GM21737 (cell line): ENCODE results near the gene ZNF532.

ENCODE experiments used
- ATAC-seq: cut with Tn5 transposase; IDR thresholded peaks from one replicate; pipeline ENCODE4 v1.9.1; 2021; ENCODE audit warnings: mild to moderate bottlenecking, moderate library complexity; ENCODE audit not compliant: unreplicated experiment

ZNF532 gene

DNA sequence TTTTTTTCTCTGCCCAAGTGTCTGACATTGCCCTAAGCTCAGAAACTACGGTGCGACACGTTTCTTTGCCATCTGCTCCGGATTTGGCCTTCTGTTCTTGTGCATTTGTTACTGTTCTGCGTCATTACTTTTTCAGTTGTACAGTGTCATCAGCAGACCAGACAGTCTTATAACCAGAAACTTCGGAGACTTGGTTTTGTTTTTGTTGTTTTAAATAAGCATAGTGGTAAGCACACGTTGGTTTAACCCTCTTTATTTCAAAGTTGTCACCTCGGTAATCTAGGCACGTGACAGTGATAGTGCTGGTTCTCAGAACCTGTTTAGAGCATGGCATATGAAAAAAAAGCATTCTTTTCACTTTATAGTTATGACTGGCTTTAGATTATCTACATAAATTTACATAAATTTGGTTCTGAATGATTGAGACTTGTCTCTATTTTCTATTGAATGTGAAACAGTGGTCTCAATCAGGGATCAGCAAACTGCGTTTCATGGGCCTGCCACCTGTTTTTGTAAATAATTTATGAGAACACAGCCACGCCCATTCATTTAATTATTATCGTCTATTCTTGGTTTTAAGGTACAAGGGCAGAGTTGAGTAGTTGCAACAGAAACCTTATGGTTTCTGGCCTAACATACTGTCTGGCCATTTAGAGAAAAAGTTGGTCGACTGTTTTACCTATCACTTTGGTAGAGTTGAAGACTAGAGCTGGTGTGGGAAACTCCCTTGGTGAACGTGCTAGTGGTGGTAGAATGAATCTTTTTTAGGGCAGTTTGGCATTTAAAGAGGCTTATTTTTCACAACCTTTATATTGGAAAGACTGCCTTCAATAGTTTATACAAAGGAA is 106.5 kb downstream of the ZNF532 start:
- ATAC-seq = peak; percentile 81

DNA sequence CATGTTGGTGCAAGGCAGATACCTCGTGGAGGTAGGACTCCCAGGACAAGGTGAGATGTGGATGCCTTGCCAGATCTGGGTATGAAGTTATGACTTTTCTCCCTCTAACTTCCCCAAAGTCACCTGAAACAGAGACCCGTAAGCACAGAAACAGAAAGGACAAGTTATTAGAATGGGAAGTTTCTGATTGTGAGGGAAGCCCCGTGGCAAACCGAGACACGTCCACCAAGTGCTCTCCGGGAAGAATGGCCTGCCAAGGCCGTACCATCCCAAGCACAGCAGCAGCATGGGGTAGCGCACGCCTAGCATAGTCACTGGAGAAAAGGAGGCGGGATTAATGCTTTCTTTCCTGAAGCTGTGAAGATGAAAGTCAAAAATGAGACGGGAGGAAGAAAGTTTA is 110.6 kb downstream of the ZNF532 start:
- no peak for ATAC-seq

DNA sequence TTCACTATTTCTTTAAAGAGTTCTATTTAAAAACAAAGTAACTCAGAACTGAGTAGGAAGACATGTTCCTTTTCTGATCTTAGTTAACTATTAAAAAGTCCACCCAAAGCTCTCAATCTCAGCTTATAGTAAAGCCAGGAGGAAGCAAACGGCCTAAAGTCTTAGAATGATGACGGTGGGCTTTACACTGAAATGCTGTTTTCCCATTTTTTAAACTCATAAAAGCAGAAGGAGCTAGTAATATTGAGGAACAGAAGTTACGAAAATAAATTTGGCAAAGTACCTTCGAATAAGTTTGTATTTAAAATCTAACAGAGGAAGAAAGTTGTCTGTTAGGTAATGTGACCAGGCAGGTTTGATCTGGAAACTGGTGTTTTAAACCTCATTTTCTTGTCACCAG is 111.1 kb downstream of the ZNF532 start:
- ATAC-seq = no peak

DNA sequence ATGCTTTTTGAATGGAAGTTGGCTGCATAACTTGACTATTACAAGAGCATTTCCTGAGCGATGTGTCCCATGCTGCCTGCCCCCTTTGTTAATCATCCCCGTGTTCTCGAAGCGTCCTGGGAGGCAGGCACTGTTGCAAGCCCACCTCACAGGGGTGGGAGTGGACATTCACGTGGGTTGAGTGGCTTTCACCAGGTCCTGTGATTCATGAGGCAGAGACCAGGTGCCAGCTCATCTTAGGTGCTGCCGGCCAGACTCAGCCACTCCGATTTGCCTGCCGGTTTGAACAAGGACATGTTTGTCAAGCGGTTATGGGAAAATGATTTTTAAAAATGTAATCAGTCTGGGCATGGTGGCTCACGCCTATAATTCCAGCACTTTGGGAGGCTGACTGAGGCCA is 112.5 kb downstream of the ZNF532 start:
- ATAC-seq = no peak

DNA sequence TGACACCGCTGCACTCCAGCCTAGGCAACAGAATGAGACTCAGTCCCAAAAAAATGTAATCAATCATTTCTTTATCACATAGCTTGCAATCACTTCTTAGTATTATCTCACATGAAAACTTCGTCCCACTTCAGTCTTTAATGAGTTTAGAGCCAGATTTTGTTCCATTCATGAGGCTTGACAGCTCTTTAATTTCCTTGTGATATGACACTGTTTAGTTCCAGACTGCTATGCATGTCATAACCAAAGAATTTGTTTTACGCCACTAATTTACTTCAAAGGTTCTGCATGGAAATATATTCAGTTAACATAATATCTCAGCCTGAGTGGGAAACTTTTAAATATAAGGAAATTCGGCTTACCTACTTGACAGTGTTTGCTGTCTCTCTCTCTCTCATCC is 113.1 kb downstream of the ZNF532 start:
- ATAC-seq = no peak

DNA sequence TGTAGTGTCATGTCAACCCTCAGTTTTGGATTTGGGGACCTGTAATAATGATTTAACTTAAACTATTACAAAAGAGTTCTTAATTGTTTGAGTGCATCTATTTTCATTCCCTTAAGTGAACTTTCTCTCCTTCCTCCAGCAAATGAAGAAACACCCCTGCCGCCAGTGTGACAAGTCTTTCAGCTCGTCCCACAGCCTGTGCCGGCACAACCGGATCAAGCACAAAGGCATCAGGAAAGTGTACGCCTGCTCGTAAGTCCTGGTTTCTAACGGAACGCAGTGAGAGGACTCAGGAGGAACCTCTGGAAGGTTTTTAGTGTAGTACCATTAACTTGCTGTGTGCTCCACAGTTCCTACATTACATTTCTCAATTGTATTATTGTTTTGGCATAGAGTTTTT is 114.2 kb downstream of the ZNF532 start:
- ATAC-seq = no peak

DNA sequence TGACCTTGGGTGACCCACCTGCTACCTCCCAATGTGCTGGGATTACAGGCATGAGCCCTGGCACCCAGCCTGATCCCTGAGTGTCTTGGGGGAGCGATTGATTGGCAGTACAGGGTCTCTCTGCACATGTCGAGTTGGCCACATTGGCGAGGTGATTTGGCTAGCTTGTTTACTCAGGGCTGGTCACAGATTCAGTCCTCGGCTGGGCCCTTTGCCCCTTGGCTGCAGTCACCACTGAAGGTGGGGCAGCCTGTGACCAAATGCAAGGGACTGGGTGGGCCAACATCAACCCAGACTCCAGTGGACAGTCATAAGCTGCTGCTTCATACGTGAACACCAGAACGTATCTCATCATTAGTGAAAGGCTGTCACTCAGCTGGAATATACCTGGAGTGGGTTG is 114.9 kb downstream of the ZNF532 start:
- ATAC-seq = no peak

DNA sequence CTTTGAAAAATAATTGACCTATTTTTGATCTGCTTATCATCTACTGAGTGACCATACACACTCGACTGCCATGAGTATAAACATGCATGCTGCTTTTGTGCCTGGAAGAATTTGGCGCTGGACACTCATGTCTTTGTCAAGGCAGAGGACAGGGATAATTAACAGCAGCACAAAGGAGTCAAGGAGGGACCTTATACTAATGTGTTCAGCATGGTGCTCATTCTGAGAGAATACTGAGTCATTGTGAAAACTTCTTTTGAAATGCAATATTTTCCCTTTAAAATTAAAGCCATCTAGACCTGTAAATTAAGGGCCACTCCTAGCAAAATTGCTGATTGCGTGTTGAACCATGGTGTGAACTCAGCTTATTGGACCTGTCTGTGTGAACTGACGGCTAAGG is 116.3 kb downstream of the ZNF532 start:
- no peak for ATAC-seq

DNA sequence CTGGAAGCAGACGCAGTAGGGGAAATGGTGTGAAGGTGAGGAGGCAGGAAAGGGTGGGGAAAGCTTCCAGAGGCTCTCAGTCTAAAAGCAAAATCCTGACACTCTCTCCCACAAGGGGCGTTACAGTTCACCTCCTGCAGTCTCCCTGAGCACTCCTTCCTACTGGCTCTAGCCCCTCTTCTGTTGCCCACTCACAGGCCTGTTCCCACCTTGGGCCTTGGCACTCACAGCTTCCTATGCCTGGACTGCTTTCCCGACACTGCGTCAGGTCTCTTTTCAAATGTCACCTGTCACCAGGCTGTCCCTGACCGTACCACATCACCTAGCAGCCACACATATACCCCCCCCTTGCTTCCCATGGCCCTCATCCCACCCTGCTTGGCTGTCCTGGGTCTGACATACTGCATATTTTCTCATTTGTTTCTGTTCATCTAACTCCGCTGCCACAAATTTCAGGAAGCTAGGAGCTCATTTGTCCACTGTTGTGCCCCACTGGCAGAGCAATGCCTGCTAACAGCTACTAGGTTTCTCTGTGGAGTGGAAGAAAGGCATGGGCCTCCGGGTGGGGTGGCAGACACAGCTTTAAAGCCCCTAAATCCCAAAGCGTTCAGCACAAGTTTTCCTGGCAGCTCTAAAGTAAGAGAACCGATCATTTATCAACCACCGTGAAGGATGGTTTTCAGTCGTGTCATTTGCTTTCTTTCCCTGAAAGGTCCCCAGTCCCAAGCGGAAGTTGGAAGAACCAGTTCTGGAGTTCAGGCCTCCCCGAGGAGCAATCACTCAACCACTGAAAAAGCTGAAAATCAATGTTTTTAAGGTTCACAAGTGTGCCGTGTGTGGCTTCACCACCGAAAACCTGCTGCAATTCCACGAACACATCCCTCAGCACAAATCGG is 118.8 kb downstream of the ZNF532 start:
- no peak for ATAC-seq

DNA sequence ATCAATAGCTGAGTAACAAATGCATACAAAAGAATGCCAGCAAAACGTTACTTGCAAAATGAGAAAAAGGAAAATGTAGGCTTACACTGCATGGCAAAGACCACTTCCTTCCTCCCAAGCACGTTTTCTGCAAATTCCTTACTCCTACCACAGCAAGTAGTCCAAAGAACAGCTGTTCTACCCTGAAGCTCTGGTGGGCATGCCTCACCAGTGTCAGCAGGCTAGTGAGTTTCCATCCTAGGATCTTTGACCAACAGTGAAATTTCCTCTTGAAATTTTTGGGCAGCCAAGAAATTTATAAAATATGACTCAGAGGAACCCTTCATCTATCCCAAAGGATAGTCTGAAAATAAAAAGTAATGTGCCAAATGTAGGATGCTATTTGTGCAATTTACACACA is 123.9 kb downstream of the ZNF532 start:
- no peak for ATAC-seq

DNA sequence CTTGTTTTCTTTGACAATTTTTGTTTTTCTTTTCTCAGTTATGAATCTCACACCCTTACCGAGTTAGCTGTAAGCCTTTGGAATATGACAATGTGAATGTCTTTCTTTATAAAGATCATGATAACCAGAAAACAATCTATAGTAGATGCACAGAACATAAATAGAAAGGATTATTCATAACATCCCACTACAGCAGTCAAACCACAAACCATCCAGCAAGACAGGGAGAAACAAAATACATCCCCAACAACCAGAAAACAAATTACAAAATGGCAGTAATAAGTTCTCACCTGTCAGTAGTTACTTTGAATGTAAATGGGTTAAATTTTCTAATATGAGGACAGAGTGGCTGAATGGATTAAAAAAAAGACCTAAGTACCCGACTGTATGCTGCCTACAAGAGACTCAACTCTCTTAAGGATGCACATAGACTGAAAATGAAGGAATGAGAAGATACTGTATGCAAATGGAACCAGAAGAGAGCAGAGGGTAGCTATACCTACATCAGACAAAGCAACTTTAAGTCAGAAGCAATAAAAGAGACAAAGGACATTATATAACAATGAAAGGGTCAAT is 124.6 kb downstream of the ZNF532 start:
- ATAC-seq = no peak

DNA sequence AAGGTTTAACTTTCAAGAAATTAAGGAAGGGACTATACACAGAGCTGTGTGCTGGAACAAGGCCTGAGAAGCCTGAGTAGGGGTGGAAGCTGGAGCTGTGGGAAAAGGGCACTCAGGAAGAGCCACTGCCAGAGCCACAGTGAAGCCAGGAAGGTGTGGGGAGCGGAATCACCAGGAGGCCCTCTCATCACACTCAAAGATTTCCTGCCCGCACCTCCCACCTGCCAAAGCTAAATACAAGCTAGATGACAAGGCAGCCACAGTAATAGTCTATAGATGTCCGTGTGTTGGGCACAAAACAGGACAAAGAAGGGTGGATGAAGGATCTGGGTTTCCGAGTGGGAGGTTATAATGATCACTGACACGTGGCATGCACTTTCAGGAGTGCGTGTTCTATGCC is 126.0 kb downstream of the ZNF532 start:
- no peak for ATAC-seq

DNA sequence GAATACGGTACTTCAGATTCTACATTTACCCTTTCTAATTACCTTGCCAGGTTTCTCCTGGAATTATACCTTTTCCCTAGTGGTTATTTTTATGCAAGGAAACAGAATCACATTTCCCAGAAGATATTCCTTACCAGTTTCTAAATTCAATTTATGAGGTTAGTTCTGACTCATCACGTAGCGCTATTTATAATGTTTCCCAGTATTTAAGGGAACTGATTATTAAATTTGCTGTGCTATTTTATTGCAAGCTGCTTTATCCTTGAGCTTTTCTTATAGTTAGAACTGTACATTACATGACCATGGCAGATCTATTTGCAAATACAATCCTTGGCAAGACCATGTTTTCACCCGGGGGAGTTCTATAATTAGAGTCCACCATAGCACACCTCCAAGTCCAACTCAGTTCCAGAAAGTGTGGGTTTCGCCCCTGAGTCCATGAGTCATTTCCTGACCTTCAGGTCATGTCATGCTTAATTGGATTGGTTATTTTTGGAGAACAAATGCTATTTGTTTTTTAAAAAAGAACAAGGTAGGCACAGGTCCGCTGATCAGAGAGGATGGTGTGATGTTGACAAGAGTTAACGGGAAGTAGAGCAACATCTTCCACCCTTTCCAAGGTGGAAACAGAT is 126.6 kb downstream of the ZNF532 start:
- peak; percentile 77 for ATAC-seq

DNA sequence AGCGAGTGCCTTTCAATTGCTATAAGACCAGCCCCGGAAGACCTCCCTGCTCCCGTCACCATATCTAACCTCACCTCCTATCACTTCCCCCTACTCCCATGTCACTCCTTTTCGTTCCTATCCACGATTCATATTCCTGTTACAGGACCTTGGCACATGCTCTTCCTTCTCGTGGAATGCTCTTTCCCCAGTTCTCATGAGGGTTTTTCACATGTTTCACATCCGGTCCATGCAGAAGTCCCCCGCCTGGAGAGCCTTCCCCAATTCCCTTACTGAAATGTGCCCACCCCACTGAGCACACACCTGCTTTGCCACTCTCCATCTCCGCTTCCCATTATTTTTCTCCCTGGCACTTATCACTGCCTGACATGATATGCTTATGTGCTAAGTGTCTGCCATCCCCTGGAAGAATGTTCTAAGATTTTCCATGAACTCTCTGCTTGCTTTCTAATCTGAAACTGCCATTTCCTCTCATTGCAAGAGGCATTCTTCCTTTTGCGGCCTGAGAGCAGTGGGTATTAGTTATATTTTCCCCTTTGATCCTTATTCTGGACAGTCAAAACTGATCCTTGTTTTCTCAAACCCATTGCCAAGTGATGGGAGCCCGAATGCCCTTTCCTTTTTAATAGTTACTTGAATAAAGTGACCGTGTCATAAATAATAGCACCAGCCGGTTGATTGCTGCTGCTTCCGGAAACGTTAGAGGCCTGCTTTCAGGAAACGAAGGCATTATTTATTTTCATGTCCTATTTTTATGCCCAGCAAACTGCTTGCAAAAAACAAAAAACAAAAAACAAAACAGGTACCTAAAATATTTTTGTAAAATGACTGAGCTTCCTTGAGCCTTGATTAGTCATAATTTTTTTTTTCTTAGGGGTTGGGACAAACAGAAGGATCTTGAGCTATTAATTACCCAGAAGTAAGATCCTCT is 127.9 kb downstream of the ZNF532 start:
- no peak for ATAC-seq

DNA sequence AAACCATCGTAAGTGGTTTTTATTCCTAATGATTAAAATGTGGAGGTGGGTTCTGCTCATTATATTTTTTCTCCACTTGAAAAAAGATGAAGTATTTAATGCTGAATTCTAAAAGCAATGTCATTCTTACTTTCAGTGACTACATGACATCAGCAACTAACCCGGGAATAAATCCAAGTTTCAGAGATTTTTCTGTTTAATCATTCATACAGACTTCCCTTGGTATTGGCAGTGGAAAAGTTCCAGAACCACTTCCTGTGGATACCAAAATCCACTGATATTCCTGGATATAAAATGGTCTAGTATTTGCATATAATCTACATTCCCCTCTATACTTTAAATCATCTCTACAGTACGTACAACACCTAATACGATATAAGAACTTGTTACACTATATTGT is 128.6 kb downstream of the ZNF532 start:
- ATAC-seq = no peak

DNA sequence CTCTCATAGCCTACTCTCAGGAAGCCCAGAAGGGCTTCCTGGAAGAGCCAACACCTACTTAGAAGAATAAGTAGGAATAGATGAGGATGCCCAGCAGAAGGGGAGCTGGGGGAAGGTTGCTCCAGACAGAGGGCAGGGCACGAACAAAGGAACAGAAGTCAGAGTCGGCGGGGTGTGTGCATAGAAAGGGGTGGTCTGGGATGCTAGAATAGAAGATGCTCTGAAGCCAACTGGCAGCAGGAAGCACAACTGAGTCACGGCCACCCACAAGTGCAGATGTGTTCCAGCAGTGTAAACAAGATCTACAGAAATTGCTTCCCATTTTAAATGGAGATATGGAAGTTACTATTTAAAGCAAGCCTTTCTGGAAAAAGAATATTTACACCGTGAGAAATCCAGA is 131.0 kb downstream of the ZNF532 start:
- ATAC-seq = no peak

DNA sequence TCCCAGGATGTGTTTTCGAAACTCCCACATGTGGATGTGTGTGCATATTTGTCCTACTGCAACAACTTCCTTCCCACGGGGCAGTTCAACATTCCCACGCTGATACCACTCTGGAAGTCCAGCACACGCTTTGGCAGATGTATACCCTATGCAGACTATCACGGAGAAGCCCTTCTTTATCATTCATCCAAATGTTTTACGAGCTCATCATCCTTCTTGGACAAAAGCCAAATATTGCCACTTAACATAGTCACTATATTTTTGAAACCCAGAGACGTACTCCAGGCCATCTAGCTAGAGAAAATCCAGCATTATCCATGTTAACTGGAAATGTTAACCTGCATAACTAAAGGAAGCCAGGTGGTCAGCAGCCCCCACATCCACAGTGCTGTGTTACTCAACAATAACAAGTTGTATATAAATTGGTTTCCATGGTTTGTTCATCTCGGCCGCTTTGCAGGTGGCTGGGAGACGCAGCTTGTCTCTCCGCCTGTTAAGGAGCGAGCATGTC is 131.5 kb downstream of the ZNF532 start:
- no peak for ATAC-seq

DNA sequence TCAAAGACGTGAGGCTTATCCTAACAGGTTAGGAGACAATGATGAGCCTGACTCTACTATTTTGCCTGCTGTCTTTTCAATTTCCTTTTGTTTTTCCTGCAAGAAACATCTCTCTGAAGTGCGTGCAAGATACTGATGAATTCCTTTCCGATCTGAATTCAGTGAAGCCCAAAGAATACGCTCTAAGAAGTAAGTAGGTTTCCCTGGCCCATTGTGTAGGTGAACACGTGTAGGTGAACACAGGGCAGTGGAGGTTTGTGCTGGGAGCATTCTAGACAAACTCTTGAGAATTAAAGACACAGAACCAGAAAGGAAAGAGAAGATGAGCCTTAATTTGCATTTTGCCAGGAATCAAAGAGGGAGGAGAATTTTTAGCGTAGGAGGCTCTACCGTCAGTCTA is 132.0 kb downstream of the ZNF532 start:
- ATAC-seq = no peak

DNA sequence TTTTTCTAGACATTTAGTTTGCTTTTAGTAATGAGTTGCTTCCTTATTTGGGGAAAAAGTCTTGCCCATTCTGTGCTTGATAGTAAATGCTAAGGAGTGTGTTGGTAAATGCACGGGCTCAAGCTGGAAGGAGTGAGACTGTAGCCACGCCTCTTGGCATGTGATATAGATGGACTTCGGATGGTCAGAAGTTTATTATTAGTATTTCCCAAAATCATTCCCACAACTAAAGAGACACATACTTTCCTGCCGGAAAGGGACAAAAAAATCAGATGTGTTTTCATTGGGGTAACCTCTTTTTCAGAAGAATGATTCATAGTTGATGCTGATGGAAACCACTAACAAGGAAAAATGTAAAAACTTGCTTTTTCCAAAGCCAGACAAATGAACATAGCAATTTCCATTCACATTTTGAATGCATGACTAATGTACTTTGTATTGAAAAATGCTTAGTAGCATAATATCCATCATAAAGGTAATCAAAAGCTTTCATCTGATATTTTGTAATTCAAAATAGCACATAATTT is 133.2 kb downstream of the ZNF532 start:
- ATAC-seq = no peak
